Fibroblast of mammary gland (primary cell): Measurements from ENCODE around the gene IPO5.

Experiments used
- DNase-seq: peaks from one replicate; pipeline ENCODE4 v3.0.0-alpha.2; 2010; ENCODE audit warnings: low read depth
- H3K4me3 ChIP-seq: 2 replicates; pipeline ENCODE4 v1.5.1; 2011; ENCODE audit warnings: low read depth, mild to moderate bottlenecking, low read length, moderate library complexity; ENCODE audit not compliant: control insufficient read depth
- TF ChIP-seq, protein P1 (sequence below): conservative IDR thresholded peaks from 2 replicates; pipeline ENCODE4 v1.5.1; 2011; ENCODE audit warnings: low read depth, low read length, inconsistent platforms; ENCODE audit not compliant: control insufficient read depth, insufficient read depth

IPO5 gene

DNA sequence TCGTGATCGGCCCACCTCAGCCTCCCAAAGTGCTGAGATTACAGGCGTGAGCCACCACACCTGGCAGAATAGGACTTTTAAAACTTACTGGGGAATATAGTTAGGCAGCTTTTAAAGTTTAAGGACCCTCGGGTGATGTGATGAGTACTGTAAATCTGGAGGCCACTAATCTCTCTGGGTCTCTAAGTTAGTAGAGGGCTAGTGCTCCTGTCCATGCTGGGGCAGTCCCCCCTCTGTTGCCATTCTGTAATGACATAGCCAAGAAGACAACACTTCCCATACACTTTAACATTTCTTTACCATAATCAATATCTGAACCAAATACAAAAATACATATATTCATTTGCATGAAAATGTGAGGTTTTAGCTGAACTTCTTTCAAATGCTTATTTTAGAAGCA, 65.7 kb downstream of the IPO5 start:
- H3K4me3 ChIP-seq: no peak overlapping the region
- TF ChIP-seq, protein P1, sequence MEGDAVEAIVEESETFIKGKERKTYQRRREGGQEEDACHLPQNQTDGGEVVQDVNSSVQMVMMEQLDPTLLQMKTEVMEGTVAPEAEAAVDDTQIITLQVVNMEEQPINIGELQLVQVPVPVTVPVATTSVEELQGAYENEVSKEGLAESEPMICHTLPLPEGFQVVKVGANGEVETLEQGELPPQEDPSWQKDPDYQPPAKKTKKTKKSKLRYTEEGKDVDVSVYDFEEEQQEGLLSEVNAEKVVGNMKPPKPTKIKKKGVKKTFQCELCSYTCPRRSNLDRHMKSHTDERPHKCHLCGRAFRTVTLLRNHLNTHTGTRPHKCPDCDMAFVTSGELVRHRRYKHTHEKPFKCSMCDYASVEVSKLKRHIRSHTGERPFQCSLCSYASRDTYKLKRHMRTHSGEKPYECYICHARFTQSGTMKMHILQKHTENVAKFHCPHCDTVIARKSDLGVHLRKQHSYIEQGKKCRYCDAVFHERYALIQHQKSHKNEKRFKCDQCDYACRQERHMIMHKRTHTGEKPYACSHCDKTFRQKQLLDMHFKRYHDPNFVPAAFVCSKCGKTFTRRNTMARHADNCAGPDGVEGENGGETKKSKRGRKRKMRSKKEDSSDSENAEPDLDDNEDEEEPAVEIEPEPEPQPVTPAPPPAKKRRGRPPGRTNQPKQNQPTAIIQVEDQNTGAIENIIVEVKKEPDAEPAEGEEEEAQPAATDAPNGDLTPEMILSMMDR: no peak
- DNase-seq: no peak

DNA sequence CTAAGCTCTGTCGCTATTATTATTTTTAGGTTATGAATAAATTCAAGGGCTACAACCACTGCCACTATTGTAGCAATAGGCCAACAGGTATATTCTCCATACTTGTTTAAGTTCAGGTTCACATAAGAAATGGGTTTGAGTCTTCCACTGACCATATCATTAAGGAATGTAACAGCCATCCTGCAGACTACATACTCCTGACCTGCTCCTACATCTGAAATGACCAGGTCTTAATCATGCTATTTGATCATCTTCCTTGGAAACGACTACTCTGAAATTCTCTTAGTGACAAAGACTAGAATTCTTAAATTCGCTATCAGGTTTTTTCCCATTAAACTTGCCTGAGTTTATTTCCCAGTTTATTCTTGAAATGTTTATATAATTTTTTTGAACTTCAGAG, 66.8 kb downstream of the IPO5 start:
- TF ChIP-seq, protein P1: no peak
- H3K4me3 ChIP-seq: no peak overlapping the region
- DNase-seq: no peak

DNA sequence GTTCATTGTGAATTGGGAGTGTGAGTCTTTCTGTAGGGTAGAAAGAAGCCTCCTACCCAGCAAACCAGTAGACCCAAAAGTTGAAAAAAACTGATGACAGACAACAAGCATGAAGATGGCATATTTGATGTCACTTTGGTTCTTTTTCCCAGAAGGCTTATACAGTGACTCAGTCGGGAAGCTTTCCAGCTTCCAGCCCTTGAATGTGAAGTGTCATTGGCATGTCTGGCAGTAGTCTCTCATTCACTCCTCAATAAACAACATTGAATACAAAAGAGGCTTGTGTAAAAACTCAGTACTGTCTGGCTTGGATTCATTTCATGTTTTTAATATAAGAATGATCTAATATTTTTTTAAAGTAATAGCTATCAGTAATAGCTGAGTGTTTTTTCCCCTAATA, 68.7 kb downstream of the IPO5 start:
- TF ChIP-seq, protein P1: no peak
- H3K4me3 ChIP-seq: no peak overlapping the region
- DNase-seq: peak; percentile 76

DNA sequence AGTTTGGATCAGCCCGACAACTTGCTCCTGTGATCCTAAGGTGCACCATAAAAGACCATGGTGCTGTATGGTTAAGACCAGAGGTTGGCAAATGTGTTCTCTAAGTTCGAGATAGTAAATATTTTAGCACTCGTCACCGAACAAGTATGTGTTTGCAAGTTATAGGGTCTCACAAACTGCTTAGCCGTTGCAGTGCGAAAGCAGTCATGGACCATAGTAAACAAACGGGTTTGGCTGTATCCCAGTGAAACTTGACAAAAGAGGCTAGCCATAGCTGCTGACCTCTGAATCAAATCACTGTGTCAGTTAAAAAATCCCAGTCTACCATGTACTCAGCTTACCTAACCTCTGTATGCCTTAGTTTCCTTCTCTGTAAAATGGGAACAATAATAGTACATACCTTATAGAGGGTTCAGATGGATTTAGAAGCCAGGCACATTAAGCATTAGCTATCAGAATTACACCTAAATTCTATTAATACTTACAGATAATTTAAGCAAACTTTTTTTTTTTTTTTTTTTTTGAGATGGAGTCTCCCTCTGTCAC, 72.1 kb downstream of the IPO5 start:
- H3K4me3 ChIP-seq: no peak overlapping the region
- TF ChIP-seq, protein P1: no peak
- DNase-seq: no peak

DNA sequence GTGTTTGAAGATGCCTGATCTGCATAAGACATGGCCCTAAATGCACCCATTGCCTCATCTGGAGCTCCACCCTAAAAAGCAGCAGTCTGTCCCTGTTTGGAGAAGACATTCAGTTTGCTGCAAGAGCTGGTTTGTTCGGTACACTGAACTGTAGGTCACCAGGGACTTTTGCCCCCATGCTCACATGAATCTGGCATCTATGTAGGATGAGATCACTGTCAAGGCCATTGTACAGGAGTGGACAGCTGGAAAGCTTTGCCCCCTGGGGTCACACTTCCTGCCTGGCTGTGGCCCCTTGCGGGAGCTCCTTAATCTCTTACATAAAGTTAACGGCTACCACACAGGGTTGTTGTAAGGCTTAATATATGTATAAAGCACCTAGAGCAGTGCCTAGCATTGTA, 73.0 kb downstream of the IPO5 start:
- DNase-seq: peak; percentile 43
- TF ChIP-seq, protein P1: no peak

DNA sequence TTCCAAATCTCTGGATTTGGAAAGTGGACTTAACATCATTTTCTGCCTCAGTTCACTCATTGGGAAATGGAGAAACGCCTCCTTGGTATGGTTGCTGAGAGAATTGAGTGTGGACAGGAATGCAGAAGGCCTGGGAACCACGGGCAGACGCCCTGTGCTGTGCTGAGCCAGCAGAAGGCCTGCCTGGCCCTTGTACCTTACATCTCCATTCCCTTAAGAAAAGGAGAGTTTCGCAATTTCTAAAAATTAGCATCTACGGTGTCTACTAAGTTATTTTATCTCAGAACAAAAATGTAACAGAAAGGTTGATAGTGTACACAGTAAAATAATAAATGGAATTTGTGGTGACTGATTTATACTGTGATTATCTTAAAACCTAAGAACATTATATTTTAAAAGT, 78.7 kb downstream of the IPO5 start:
- DNase-seq: no peak
- TF ChIP-seq, protein P1: no peak
- H3K4me3 ChIP-seq: no peak overlapping the region

More for the DNA sequence above, 73.0 kb downstream of the IPO5 start:
- H3K4me3 ChIP-seq: no peak overlapping the region
